ENCODE results near the gene RFX2.

The RFX2 gene

DNA sequence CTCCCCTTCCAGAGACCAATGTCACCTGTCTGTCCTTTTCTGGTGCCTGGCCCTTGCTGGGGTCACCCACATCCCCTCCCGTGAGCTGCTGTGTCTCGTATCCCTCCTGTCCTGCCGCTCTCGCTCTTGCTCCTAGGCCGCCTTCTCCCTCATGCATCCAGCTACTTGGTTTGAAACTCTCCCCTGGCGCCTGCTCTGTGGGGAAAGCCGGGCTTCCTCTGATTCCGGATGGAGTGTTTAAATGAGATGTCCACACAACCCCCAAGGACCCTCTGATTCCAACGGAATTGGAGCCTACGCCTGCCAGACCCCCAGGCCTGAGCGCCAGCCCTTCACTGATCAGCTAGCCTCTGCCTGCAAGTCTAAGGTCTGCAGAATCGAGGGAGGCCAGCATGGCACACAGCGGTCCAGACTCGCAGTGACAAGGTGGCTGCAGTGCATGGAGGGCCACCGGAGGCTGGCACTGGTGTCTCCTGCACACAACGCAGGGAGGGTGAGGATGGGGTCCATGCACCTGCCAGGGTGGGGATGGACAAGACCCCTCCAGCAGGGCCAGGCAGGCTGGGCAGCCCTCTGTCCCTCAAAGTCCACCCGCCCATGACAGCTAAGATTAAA is 47.2 kb downstream of the RFX2 start:
- Histone ChIP-seq H3K4me1 (ENCODE audit: control insufficient read depth, low read length) (no peaks in the 10 kb centered on the region), H3F3A (ENCODE audit: control insufficient read depth, insufficient read depth) (no peaks in the 10 kb centered on the region), H4K20me1 (ENCODE audit: control insufficient read depth, insufficient read depth, low read depth, low read length) (no peaks in the 10 kb centered on the region), H3K9me2 (replicated peaks; ENCODE audit: control insufficient read depth, low read length) (no peaks in the 10 kb centered on the region), H3K9me3 (ENCODE audit: control insufficient read depth, insufficient read depth, low read length) (no peaks in the 10 kb centered on the region), H3K27ac (ENCODE audit: low read depth, low read length) (no peak overlapping the region), H3K27me3 (ENCODE audit: control insufficient read depth, low read length) (peaks cover 12% of the 10 kb centered on the region), H3K4me2 (ENCODE audit: low read length) (no peak overlapping the region), H3K4me3 (ENCODE audit: low read length) (no peak overlapping the region), H3K79me2 (ENCODE audit: control insufficient read depth, low read length) (no peaks in the 10 kb centered on the region), H3K36me3 (ENCODE audit: control insufficient read depth, low read length) (no peaks in the 10 kb centered on the region)
- TF ChIP-seq, protein P1, sequence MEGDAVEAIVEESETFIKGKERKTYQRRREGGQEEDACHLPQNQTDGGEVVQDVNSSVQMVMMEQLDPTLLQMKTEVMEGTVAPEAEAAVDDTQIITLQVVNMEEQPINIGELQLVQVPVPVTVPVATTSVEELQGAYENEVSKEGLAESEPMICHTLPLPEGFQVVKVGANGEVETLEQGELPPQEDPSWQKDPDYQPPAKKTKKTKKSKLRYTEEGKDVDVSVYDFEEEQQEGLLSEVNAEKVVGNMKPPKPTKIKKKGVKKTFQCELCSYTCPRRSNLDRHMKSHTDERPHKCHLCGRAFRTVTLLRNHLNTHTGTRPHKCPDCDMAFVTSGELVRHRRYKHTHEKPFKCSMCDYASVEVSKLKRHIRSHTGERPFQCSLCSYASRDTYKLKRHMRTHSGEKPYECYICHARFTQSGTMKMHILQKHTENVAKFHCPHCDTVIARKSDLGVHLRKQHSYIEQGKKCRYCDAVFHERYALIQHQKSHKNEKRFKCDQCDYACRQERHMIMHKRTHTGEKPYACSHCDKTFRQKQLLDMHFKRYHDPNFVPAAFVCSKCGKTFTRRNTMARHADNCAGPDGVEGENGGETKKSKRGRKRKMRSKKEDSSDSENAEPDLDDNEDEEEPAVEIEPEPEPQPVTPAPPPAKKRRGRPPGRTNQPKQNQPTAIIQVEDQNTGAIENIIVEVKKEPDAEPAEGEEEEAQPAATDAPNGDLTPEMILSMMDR (IDR thresholded peaks at IDR 0.05; ENCODE audit: low read depth, low read length, poor library complexity, severe bottlenecking), result no peak
- TF ChIP-seq EZH2phosphoT487 (IDR thresholded peaks at IDR 0.05; ENCODE audit: borderline replicate concordance, low read length), result no peak

DNA sequence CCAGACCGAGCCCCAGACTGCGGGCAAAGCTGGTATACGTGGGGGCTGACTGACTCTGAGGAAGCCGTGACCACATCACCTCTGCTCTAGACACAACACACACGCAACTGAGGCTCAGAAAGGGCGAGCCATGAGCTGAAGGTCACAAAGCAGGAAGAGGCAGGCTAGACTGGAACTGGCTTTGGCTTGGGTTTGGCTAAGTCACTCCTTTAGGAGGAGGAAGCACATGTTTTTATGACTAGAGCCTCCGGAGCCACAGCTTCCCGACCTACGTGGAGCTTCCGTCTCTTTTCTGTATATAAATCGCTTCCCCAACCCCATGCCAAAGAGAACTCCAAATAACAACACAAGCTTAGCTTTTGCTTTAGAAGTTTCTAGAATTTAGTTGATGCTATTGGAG is 48.0 kb downstream of the RFX2 start:
- Histone ChIP-seq H3K27me3 (ENCODE audit: control insufficient read depth, low read length) (peaks cover 9% of the 10 kb centered on the region; the same call in 1 of the 2 replicates), H3K4me3 (ENCODE audit: low read length) (no peak overlapping the region), H3K27ac (ENCODE audit: low read depth, low read length) (no peak overlapping the region), H3K9me2 (replicated peaks; ENCODE audit: control insufficient read depth, low read length) (no peaks in the 10 kb centered on the region), H3K4me2 (ENCODE audit: low read length) (no peak overlapping the region), H3K4me1 (ENCODE audit: control insufficient read depth, low read length) (no peaks in the 10 kb centered on the region), H3K9me3 (ENCODE audit: control insufficient read depth, insufficient read depth, low read length) (no peaks in the 10 kb centered on the region), H3K36me3 (ENCODE audit: control insufficient read depth, low read length) (no peaks in the 10 kb centered on the region), H3F3A (ENCODE audit: control insufficient read depth, insufficient read depth) (no peaks in the 10 kb centered on the region), H3K79me2 (ENCODE audit: control insufficient read depth, low read length) (no peaks in the 10 kb centered on the region), H4K20me1 (ENCODE audit: control insufficient read depth, insufficient read depth, low read depth, low read length) (no peaks in the 10 kb centered on the region)
- TF ChIP-seq, protein P1 (IDR thresholded peaks at IDR 0.05; ENCODE audit: low read depth, low read length, poor library complexity, severe bottlenecking), result no peak
- TF ChIP-seq EZH2phosphoT487 (IDR thresholded peaks at IDR 0.05; ENCODE audit: borderline replicate concordance, low read length), result no peak

DNA sequence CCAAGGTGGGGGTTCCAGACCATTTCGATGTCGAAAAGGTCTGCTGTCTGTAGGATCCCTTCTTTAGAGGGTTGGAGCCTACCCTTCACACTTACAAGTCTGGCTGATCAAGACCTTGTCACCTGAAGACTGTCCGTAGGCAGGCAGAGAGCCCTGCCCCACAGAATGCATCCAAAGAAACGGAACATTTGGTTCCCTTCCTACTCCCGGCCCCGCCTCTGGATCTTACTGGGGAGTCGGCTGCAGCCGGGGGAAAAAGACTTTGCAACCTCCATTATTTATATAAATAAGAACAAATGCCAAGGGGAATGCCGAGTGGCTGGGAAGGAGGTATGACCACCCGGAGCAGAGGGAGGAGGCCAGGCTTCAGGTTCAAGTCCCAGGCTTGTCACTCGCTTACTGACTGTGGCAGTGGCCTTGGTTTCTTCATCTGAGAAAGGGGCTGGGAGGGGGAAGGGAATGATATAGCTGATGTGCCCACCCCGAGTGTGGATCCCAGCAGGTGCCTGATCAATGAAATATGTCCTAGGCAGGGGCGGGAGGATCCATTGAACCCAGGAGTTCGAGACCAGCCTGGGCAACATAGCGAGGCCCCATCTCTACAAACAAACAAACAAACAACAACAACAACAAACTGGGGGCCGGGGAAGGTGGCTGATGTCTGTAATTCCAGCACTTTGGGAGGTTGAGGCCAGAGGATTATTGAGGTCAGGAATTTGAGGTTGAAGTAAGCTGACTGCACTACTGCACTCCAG is 48.7 kb downstream of the RFX2 start:
- H3F3A ChIP-seq (ENCODE audit: control insufficient read depth, insufficient read depth), result no peaks in the 10 kb centered on the region
- no peaks in the 10 kb centered on the region for H3K9me2 ChIP-seq (replicated peaks; ENCODE audit: control insufficient read depth, low read length)
- no peaks in the 10 kb centered on the region for H3K9me3 ChIP-seq (ENCODE audit: control insufficient read depth, insufficient read depth, low read length)
- H3K79me2 ChIP-seq (ENCODE audit: control insufficient read depth, low read length), result no peaks in the 10 kb centered on the region
- no peaks in the 10 kb centered on the region for H3K4me1 ChIP-seq (ENCODE audit: control insufficient read depth, low read length)
- no peaks in the 10 kb centered on the region for H4K20me1 ChIP-seq (ENCODE audit: control insufficient read depth, insufficient read depth, low read depth, low read length)
- no peak for TF ChIP-seq EZH2phosphoT487 (IDR thresholded peaks at IDR 0.05; ENCODE audit: borderline replicate concordance, low read length)
- TF ChIP-seq, protein P1 (IDR thresholded peaks at IDR 0.05; ENCODE audit: low read depth, low read length, poor library complexity, severe bottlenecking), result no peak
- no peaks in the 10 kb centered on the region for H3K36me3 ChIP-seq (ENCODE audit: control insufficient read depth, low read length)
- peaks cover 6% of the 10 kb centered on the region; the same call in 1 of the 2 replicates for H3K27me3 ChIP-seq (ENCODE audit: control insufficient read depth, low read length)
- H3K4me3 ChIP-seq (ENCODE audit: low read length), result no peak overlapping the region
- H3K27ac ChIP-seq (ENCODE audit: low read depth, low read length), result no peak overlapping the region
- H3K4me2 ChIP-seq (ENCODE audit: low read length), result no peak overlapping the region

Data from DOHH2 (cell line).